Panc1 (cell line): ENCODE results near the gene KLRD1.

Experiments
- POLR2AphosphoS5 ChIP-seq: IDR thresholded peaks from 2 replicates; pipeline ENCODE4 v1.6.1; 2012; ENCODE audit warnings: mild to moderate bottlenecking, low read depth, low read length, moderate library complexity
- SIN3A ChIP-seq: IDR thresholded peaks from 2 replicates; pipeline ENCODE4 v1.6.1; 2012; ENCODE audit warnings: low read depth, mild to moderate bottlenecking, low read length, moderate library complexity, borderline replicate concordance; ENCODE audit not compliant: insufficient read depth
- TCF7L2 ChIP-seq: IDR thresholded peaks from 2 replicates; pipeline ENCODE4 v1.6.1; 2011; ENCODE audit warnings: mild to moderate bottlenecking, low read depth, low read length, inconsistent platforms
- TF ChIP-seq, protein P1 (sequence below): fragments of 450-650 bp; IDR thresholded peaks from 2 replicates; pipeline ENCODE4 v1.5.1; 2017; ENCODE audit warnings: mild to moderate bottlenecking
- TF ChIP-seq, protein P2 (sequence below), 2 experiments: IDR thresholded peaks; 2 replicates each; pipeline ENCODE4 v1.6.1; 2011 to 2012; ENCODE audit warnings: low read depth in 2 of 2, control low read depth in 1 of 2, low read length in 1 of 2, mild to moderate bottlenecking in 1 of 2, moderate library complexity in 1 of 2; ENCODE audit not compliant: insufficient read depth in 1 of 2

DNA sequence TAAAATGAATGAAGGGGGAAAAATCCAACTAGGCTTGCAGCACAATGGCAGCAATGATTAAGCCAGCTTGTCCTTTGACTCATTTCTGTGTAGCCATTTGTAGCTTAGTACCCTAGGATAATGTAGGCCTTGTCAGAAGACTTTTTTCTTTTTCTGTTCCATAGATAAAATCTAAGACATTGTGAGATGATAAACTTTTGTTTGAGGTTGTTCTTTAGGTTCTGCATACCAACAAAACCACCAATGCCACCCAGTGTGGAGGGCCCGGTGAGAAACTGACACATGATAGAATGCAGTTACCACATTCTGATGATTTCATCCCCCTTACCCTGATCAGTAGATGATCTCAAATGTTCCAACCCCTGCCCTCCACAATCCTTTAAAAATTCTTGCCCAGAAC is 6.6 kb upstream of the KLRD1 start:
- TF ChIP-seq, protein P1, sequence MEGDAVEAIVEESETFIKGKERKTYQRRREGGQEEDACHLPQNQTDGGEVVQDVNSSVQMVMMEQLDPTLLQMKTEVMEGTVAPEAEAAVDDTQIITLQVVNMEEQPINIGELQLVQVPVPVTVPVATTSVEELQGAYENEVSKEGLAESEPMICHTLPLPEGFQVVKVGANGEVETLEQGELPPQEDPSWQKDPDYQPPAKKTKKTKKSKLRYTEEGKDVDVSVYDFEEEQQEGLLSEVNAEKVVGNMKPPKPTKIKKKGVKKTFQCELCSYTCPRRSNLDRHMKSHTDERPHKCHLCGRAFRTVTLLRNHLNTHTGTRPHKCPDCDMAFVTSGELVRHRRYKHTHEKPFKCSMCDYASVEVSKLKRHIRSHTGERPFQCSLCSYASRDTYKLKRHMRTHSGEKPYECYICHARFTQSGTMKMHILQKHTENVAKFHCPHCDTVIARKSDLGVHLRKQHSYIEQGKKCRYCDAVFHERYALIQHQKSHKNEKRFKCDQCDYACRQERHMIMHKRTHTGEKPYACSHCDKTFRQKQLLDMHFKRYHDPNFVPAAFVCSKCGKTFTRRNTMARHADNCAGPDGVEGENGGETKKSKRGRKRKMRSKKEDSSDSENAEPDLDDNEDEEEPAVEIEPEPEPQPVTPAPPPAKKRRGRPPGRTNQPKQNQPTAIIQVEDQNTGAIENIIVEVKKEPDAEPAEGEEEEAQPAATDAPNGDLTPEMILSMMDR, result no peak
- no peak for TF ChIP-seq POLR2AphosphoS5
- no peak for TF ChIP-seq TCF7L2
- no peak for TF ChIP-seq SIN3A
- TF ChIP-seq, protein P2, sequence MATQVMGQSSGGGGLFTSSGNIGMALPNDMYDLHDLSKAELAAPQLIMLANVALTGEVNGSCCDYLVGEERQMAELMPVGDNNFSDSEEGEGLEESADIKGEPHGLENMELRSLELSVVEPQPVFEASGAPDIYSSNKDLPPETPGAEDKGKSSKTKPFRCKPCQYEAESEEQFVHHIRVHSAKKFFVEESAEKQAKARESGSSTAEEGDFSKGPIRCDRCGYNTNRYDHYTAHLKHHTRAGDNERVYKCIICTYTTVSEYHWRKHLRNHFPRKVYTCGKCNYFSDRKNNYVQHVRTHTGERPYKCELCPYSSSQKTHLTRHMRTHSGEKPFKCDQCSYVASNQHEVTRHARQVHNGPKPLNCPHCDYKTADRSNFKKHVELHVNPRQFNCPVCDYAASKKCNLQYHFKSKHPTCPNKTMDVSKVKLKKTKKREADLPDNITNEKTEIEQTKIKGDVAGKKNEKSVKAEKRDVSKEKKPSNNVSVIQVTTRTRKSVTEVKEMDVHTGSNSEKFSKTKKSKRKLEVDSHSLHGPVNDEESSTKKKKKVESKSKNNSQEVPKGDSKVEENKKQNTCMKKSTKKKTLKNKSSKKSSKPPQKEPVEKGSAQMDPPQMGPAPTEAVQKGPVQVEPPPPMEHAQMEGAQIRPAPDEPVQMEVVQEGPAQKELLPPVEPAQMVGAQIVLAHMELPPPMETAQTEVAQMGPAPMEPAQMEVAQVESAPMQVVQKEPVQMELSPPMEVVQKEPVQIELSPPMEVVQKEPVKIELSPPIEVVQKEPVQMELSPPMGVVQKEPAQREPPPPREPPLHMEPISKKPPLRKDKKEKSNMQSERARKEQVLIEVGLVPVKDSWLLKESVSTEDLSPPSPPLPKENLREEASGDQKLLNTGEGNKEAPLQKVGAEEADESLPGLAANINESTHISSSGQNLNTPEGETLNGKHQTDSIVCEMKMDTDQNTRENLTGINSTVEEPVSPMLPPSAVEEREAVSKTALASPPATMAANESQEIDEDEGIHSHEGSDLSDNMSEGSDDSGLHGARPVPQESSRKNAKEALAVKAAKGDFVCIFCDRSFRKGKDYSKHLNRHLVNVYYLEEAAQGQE (IDR thresholded peaks at IDR 0.05; ENCODE audit: insufficient read depth in 1 of 2, low read depth in 2 of 2, low read length in 1 of 2), result no peak
